Large intestine (tissue), 3 donors: ENCODE results near the gene PDZK1IP1. TPM values are rescaled to one million over a fixed set of nuclear protein-coding genes. Genes with fewer than 3 reads are reported as not detected.
"Not testable (repeated sequence)": the region's sequence is repeated elsewhere in the genome, so short reads cannot be mapped to it uniquely, and the experiment has no call there.

Experiments used
- DNase-seq, 2 donors: peaks; one replicate each; pipeline versions ENCODE4 v3.0.0 to v3.0.0-alpha.2; 2013
- H3K27ac ChIP-seq: one replicate; pipeline ENCODE4 v1.5.1; 2013; ENCODE audit warnings: low read length
- H3K27me3 ChIP-seq: 2 replicates; pipeline ENCODE4 v1.6.1; 2013; ENCODE audit warnings: low read length; ENCODE audit not compliant: control insufficient read depth, insufficient read depth
- H3K36me3 ChIP-seq: 2 replicates; pipeline ENCODE4 v1.6.1; 2013; ENCODE audit warnings: low read length; ENCODE audit not compliant: control insufficient read depth, insufficient read depth
- H3K4me1 ChIP-seq: one replicate; pipeline ENCODE4 v1.6.1; 2013; ENCODE audit warnings: low read length; ENCODE audit not compliant: control insufficient read depth, insufficient read depth
- H3K4me3 ChIP-seq: one replicate; pipeline ENCODE4 v1.5.1; 2013; ENCODE audit warnings: low read length
- H3K9me3 ChIP-seq: one replicate; pipeline ENCODE4 v1.6.1; 2013; ENCODE audit warnings: mild to moderate bottlenecking, low read depth, low read length, moderate library complexity; ENCODE audit not compliant: control insufficient read depth
- WGBS: methylation state at CpG from one replicate; pipeline ENCODE4 v1.1.5; 2013; ENCODE audit warnings: low lambda C conversion rate; ENCODE audit not compliant: insufficient coverage; 5-methylcytosine and 5-hydroxymethylcytosine counted together
- polyA plus RNA-seq: library from polyadenylated mRNA; unstranded; fragments of 120-200 nt; gene quantifications from one replicate; pipeline ENCODE4 v1.2.1, GENCODE V29; 2013

The PDZK1IP1 gene
- polyA plus RNA-seq, 1 donor = 14.6 TPM

- Histone ChIP-seq H3K27me3 (peaks cover 4% of the 10 kb centered on the region), H3K4me1 (peaks cover under 1% of the 10 kb centered on the region), H3K27ac (no peak overlapping the region), H3K4me3 (no peak overlapping the region), H3K9me3 (no peaks in the 10 kb centered on the region), H3K36me3 (no peaks in the 10 kb centered on the region)
- no peak for DNase-seq
- no CpG with 5 or more reads among the region's 4 CpGs for whole genome bisulfite sequencing
Measured at GRCh38 chr1:47198214-47198613, 8.4 kb upstream of the PDZK1IP1 start.

GRCh38 chr1:47196622-47197021 is 6.8 kb upstream of the PDZK1IP1 start:
- peaks cover 15% of the 10 kb centered on the region for H3K4me1 ChIP-seq
- H3K9me3 ChIP-seq = no peaks in the 10 kb centered on the region
- WGBS = no CpG with 5 or more reads among the region's 3 CpGs
- H3K27ac ChIP-seq = no peak overlapping the region
- no peak overlapping the region for H3K4me3 ChIP-seq
- H3K36me3 ChIP-seq = no peaks in the 10 kb centered on the region
- peaks cover 4% of the 10 kb centered on the region for H3K27me3 ChIP-seq
- no peak for DNase-seq

DNA sequence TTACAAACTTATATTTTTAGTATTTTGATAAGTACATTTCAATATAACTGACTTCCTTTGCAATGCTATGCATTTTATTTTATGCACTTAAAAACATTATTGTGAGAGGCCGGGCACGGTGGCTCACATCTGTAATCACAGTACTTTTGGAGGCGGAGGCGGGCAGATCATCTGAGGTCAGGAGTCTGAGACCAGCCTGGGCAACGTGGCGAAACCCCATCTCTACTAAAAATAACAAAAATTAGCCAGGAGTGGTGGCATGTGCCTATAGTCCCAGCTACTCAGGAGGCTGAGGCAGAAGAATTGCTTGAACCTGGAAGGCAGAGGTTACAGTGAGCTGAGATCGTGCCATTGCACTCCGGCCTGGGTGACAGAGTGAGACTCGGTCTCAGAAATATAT is 6.1 kb upstream of the PDZK1IP1 start:
- H3K4me1 ChIP-seq = peaks cover 22% of the 10 kb centered on the region
- not testable (repeated sequence) for H3K27me3 ChIP-seq, H3K36me3 ChIP-seq, H3K9me3 ChIP-seq, H3K27ac ChIP-seq, DNase-seq, H3K4me3 ChIP-seq
- WGBS = 100% methylated on average over 1 of the region's 9 CpGs

DNA sequence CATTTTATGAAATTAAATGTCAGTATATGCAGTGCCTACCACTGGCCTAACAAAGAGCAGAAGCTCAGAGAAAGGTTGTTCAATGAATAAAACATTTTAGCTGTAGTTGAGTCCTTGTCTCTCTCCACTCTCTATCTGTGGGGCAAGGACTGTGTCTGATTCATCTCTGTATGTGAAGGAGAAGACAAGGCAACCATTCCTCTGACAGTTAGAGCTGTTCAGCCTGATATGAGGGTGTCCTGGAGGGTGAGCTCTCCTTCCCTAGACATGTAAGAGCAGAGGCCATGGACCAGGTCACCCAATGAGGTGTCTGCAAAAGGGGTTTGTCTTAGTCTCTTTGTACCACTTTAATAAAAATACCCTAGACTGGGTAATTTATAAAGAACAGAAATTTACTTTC is 4.5 kb upstream of the PDZK1IP1 start:
- H3K4me1 ChIP-seq = peaks cover 38% of the 10 kb centered on the region
- no peaks in the 10 kb centered on the region for H3K9me3 ChIP-seq
- no peaks in the 10 kb centered on the region for H3K36me3 ChIP-seq
- no peak overlapping the region for H3K27ac ChIP-seq
- peaks cover 4% of the 10 kb centered on the region for H3K27me3 ChIP-seq
- H3K4me3 ChIP-seq = no peak overlapping the region
- DNase-seq = no peak

DNA sequence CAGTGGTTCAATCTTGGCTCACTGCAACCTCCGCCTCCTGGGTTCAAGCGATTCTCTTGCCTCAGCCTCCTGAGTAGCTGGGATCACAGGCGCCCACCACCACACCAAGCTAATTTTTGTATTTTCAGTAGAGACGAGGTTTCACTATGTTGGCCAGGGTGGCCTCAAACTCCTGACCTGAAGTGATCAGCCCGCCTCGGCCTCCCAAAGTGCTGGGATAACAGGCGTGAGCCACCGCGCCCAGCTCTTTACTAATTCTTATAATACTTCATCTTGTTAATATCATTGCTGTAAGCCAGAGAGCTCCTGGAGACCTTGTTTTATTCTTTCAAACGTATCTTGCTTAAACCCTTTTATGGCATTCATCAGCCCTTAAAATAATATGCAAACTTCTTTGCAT is 3.7 kb upstream of the PDZK1IP1 start:
- H3K9me3 ChIP-seq, H3K27ac ChIP-seq, H3K27me3 ChIP-seq, H3K36me3 ChIP-seq, H3K4me3 ChIP-seq, DNase-seq: not testable (repeated sequence)
- peaks cover 45% of the 10 kb centered on the region for H3K4me1 ChIP-seq
- WGBS = no CpG with 5 or more reads among the region's 10 CpGs

- Histone ChIP-seq H3K4me3 (no peak overlapping the region), H3K27me3 (no peaks in the 10 kb centered on the region), H3K36me3 (no peaks in the 10 kb centered on the region), H3K27ac (peak overlapping the region; percentile 68), H3K9me3 (no peaks in the 10 kb centered on the region), H3K4me1 (peaks cover 53% of the 10 kb centered on the region)
- no CpG with 5 or more reads among the region's 10 CpGs for WGBS
- DNase-seq = peak; percentile 84 to 91
Measured at GRCh38 chr1:47192458-47193384, 2.9 kb upstream of the PDZK1IP1 start.

GRCh38 chr1:47191940-47192457 is 2.2 kb upstream of the PDZK1IP1 start:
- DNase-seq = no peak
- WGBS = no CpG with 5 or more reads among the region's 4 CpGs
- Histone ChIP-seq H3K4me1 (peaks cover 60% of the 10 kb centered on the region), H3K27me3 (no peaks in the 10 kb centered on the region), H3K9me3 (no peaks in the 10 kb centered on the region), H3K27ac (peak overlapping the region; percentile 68), H3K36me3 (no peaks in the 10 kb centered on the region), H3K4me3 (no peak overlapping the region)

DNA sequence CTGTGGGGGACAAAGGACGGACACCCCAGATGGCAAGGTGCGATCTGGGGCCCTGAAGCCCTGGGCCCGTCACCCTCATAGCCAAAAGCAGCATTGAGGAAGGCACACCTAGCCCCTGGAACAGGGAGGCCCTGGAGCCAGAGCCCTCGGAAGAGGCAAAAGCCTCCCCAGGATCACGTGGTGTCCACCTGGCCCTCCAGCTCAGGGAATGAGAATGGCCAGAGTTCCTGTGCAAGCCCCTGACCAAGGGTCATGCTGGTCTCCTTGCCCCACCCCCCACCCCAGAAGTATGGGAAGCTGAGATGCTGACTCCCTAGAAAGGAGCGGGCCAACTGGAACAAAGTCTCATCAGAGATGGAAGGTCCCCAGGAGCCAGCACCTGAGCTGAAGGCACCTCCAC is 1.0 kb upstream of the PDZK1IP1 start:
- Histone ChIP-seq H3K27me3 (no peaks in the 10 kb centered on the region), H3K27ac (peak overlapping the region; percentile 68), H3K36me3 (no peaks in the 10 kb centered on the region), H3K4me1 (peaks cover 69% of the 10 kb centered on the region), H3K9me3 (peaks cover 1% of the 10 kb centered on the region), H3K4me3 (no peak overlapping the region)
- no CpG with 5 or more reads among the region's 6 CpGs for WGBS
- peak; percentile 62 to 73 for DNase-seq

GRCh38 chr1:47190509-47190855 is 646 bp upstream of the PDZK1IP1 start:
- peak overlapping the region; percentile 68 for H3K27ac ChIP-seq
- peaks cover 4% of the 10 kb centered on the region for H3K9me3 ChIP-seq
- H3K4me1 ChIP-seq = peaks cover 73% of the 10 kb centered on the region
- H3K36me3 ChIP-seq = no peaks in the 10 kb centered on the region
- DNase-seq = no peak
- H3K27me3 ChIP-seq = no peaks in the 10 kb centered on the region
- no CpG with 5 or more reads among the region's 5 CpGs for WGBS
- H3K4me3 ChIP-seq = no peak overlapping the region

DNA sequence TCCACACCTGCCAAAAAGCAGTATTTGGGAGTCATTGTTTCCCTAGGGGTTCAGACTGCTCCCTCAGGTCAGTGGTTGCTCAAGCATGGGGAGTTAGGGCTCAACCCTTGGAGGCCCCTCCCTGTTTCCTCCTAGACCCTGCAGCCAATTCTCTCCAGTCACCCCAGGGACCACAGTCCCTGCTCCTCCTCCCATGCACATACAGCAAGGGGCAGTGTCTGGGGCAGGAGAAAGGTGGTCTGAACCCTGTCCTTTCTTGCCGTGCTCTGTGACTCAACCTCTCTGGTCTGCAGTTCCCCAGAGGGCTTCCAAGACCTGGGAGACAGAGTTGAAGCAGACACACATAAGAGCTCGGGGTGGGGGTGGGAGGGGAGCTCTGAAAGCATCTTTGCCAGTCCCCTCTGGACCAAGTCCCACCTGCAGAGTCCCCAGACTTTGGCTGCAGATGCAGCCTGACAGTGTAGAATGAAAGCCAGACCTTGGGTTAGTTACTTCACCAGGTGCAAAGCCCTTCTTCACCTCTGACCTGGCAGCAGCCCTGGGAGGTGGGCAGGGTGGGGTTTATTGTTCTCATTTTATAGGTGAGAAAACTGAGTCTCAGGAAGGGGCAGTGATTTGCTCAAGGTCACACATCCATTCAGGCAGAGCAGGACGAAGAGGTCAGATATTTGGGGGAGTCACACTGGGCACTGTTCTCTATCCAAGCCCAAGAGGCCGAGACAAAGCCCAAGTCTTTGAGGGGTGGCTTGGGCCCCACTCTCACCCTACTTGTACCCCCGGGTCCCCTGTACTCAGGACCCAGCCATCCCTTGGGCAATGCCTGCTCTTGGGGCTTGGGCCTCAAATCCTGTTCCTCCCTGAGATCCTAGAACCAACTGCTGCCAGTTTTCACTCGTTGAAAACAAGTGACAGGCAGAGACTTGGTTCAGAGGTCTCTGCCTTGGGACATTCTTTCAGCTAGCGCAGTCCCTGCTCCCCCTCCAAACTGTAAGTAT is 748 bp downstream of the PDZK1IP1 start:
- DNase-seq = no peak
- Histone ChIP-seq H3K27ac (peak overlapping the region; percentile 68), H3K9me3 (peaks cover 4% of the 10 kb centered on the region), H3K27me3 (no peaks in the 10 kb centered on the region), H3K4me1 (peaks cover 76% of the 10 kb centered on the region), H3K4me3 (peak overlapping the region; percentile 1), H3K36me3 (no peaks in the 10 kb centered on the region)
- WGBS = no CpG with 5 or more reads among the region's 7 CpGs
